Esophagus muscularis mucosa (tissue), 4 donors: ENCODE results near the gene CCDC66. TPM values are rescaled to one million over a fixed set of nuclear protein-coding genes. Genes with fewer than 3 reads are reported as not detected.
"Not testable (repeated sequence)": the region's sequence is repeated elsewhere in the genome, so short reads cannot be mapped to it uniquely, and the experiment has no call there.

Source experiments
- DNase-seq: peaks from one replicate; pipeline ENCODE4 v3.0.0-alpha.2; 2017; ENCODE audit errors: extremely low spot score
- H3K27ac ChIP-seq, 4 donors: fragments of 200-600 bp; sonication (generic); replicated peaks in 1 of 4; 1 replicate in 3 of 4; 2 replicates in 1 of 4; pipeline ENCODE4 v1.5.1; 2016 to 2019; ENCODE audit warnings: mild to moderate bottlenecking in 1 of 4
- H3K27me3 ChIP-seq, 4 donors: fragments of 200-600 bp; sonication (generic); one replicate each; pipeline versions ENCODE4 v1.5.1 to v1.6.0; 2016 to 2019
- H3K36me3 ChIP-seq, 4 donors: fragments of 200-600 bp; sonication (generic); one replicate each; pipeline ENCODE4 v1.5.1; 2016 to 2019
- H3K4me1 ChIP-seq, 4 donors: fragments of 200-600 bp; sonication (generic); one replicate each; pipeline ENCODE4 v1.5.1; 2016 to 2019
- H3K4me3 ChIP-seq, 4 donors: fragments of 200-600 bp; sonication (generic); 1 replicate in 2 of 4; 2 replicates in 2 of 4; pipeline ENCODE4 v1.5.1; 2016 to 2019; ENCODE audit warnings: mild to moderate bottlenecking in 4 of 4, moderate library complexity in 1 of 4
- H3K9me3 ChIP-seq, 4 donors: fragments of 200-600 bp; sonication (generic); 1 replicate in 3 of 4; 2 replicates in 1 of 4; pipeline ENCODE4 v1.5.1; 2016 to 2019
- EP300 ChIP-seq: sonication (generic); formaldehyde crosslinking; IDR thresholded peaks from one replicate; pipeline ENCODE4 v1.6.1; 2017; ENCODE audit warnings: antibody characterized with exemption
- POLR2A ChIP-seq: fragments of 450-650 bp; IDR thresholded peaks from one replicate; pipeline ENCODE4 v1.6.1; 2017; ENCODE audit warnings: antibody characterized with exemption, moderate library complexity, mild to moderate bottlenecking, low read depth
- POLR2AphosphoS5 ChIP-seq, 2 donors: sonication (generic); formaldehyde crosslinking; IDR thresholded peaks; one replicate each; pipeline ENCODE4 v1.6.1; 2017; ENCODE audit warnings: antibody characterized with exemption in 2 of 2
- WGBS: methylation state at CpG from one replicate; pipeline ENCODE4 v1.1.5; 2018; 5-methylcytosine and 5-hydroxymethylcytosine counted together
- intact Hi-C: fragments of 100-400 bp; cut with DNase I; formaldehyde crosslinking; loops from one replicate; pipeline ENCODE4 v1.15.1; 2023
- total RNA-seq, 4 donors: library from RNA; depleted of rRNA; stranded (reverse); fragments of >200 nt; gene quantifications; one replicate each; pipeline versions ENCODE4 v1.1.0 to v1.2.1, GENCODE V29; 2016
- TF ChIP-seq, protein P1 (sequence below), 3 experiments: fragments of 200-600 bp in 2 of 3; fragments of 450-650 bp in 1 of 3; sonication (generic) in 2 of 3; IDR thresholded peaks; one replicate each; pipeline ENCODE4 v1.5.1; 2017 to 2019; ENCODE audit warnings: antibody characterized with exemption in 3 of 3, mild to moderate bottlenecking in 2 of 3, moderate library complexity in 1 of 3

CCDC66 gene
- total RNA-seq, 4 donors from 2014 or later, result 15.3 to 37.8 (median 18.9) TPM

DNA sequence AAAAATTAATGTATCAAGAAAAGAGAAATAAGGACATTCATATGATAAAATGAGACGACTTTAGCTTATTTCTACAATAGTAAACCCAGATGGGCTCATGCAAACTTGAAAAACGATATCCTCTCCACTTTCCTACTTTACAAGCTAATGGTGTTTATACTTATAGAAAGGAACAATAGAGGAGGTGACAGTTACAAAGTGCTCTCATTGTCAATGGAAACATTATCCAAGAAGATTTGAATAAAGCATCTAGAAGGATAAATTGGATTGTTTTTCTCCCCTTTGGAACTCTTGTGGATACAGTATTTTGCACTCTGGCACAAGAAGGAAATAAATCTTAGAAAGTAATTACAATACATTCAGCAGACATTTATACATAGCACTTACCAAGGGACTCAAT lies 20.2 kb upstream of the CCDC66 start:
- H3K36me3 ChIP-seq, result no peaks in the 10 kb centered on the region
- 53% methylated on average over 2 of the region's 2 CpGs for WGBS
- no peak for TF ChIP-seq POLR2A
- TF ChIP-seq, protein P1, sequence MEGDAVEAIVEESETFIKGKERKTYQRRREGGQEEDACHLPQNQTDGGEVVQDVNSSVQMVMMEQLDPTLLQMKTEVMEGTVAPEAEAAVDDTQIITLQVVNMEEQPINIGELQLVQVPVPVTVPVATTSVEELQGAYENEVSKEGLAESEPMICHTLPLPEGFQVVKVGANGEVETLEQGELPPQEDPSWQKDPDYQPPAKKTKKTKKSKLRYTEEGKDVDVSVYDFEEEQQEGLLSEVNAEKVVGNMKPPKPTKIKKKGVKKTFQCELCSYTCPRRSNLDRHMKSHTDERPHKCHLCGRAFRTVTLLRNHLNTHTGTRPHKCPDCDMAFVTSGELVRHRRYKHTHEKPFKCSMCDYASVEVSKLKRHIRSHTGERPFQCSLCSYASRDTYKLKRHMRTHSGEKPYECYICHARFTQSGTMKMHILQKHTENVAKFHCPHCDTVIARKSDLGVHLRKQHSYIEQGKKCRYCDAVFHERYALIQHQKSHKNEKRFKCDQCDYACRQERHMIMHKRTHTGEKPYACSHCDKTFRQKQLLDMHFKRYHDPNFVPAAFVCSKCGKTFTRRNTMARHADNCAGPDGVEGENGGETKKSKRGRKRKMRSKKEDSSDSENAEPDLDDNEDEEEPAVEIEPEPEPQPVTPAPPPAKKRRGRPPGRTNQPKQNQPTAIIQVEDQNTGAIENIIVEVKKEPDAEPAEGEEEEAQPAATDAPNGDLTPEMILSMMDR (IDR thresholded peaks at IDR 0.05), result no peak
- no peak for TF ChIP-seq EP300
- no peak for TF ChIP-seq POLR2AphosphoS5 (IDR thresholded peaks at IDR 0.05)
- H3K9me3 ChIP-seq, result no peaks in the 10 kb centered on the region
- no peaks in the 10 kb centered on the region for H3K4me1 ChIP-seq
- no peak overlapping the region for H3K4me3 ChIP-seq
- no peak for DNase-seq
- no peaks in the 10 kb centered on the region for H3K27me3 ChIP-seq
- intact Hi-C loops, result no loop called here
- H3K27ac ChIP-seq, result no peak overlapping the region

DNA sequence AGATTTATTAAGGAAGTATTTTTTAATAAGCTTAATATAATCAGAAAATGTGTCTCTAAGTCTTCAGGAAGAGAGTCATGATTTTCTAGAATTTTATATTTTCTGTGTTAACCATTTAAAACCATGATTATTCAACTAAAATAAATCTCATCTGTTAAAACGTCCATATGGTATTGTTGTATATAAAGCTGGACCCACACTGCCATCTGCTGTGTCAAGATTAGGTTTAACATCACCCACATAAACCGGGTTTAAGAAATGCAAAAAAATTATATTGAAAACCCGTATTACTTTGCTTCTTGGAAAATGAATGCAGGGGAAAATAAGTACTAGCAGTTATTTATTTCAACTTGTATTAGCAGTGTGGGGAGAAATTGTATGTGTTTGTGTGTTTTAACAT lies 9.5 kb upstream of the CCDC66 start:
- H3K36me3 ChIP-seq, result no peaks in the 10 kb centered on the region
- intact Hi-C loops, result no loop called here
- H3K27ac ChIP-seq, result no peak overlapping the region
- H3K4me3 ChIP-seq, result no peak overlapping the region
- no peak for DNase-seq
- H3K27me3 ChIP-seq, result no peaks in the 10 kb centered on the region
- no peaks in the 10 kb centered on the region for H3K9me3 ChIP-seq
- 19% methylated on average over 3 of the region's 3 CpGs for WGBS
- TF ChIP-seq POLR2A (no peak), EP300 (no peak), POLR2AphosphoS5 (IDR thresholded peaks at IDR 0.05) (no peak)
- TF ChIP-seq, protein P1 (IDR thresholded peaks at IDR 0.05), result no peak
- no peaks in the 10 kb centered on the region for H3K4me1 ChIP-seq

DNA sequence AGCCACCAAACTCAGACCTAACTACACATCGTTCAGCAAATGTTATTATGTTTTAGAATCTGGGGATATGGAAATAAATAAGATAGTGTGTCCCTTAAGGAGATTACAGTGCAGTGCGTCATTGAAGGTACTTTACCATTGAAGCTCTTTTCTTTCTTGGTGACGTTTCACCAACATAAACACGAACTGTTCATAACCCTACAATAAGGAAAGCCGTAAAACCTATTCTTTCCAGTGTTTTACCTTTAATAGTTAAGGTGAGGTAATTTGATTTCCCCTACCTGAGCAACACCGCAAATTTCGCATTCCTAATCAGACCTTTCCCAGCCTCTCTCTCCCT lies 826 bp downstream of the CCDC66 start:
- Histone ChIP-seq H3K9me3 (no peaks in the 10 kb centered on the region), H3K4me1 (peaks cover 11 to 20% (median 16%) of the 10 kb centered on the region in 4 donors), H3K4me3 (peak overlapping the region; percentile 59 to 88 (median 82)), H3K27ac (peak overlapping the region; percentile 82 to 92 (median 88)), H3K27me3 (no peaks in the 10 kb centered on the region), H3K36me3 (peaks cover 11 to 33% (median 23%) of the 10 kb centered on the region in 4 donors)
- WGBS, result 18% methylated on average over 7 of the region's 7 CpGs
- intact Hi-C loops, result no loop called here
- TF ChIP-seq EP300 (no peak), POLR2A (no peak), POLR2AphosphoS5 (IDR thresholded peaks at IDR 0.05) (no peak)
- TF ChIP-seq, protein P1 (IDR thresholded peaks at IDR 0.05), result no peak
- DNase-seq, result no peak

DNA sequence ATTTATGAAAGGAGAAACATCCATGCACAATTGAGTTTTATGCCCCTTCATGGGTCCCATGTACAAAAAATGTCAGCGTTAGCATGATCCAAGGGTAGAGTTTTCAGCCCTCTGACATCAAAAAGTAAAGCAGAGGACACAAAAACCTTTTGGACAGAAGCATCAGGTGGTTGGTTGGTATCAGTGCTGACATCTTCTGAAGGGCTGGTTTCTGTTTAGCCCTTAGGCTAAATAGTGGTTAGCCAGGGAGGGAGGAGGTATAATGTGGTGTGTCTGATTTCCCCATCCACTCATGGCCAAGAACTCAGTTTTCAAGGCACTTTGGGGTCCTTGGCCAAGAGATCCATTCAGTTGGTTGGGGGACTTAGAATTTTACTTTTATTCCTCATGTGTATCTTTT lies 16.5 kb downstream of the CCDC66 start:
- H3K36me3 ChIP-seq, result peaks cover 22 to 65% (median 43%) of the 10 kb centered on the region in 4 donors
- intact Hi-C loops, result no loop called here
- no peak overlapping the region for H3K27ac ChIP-seq
- WGBS, result 100% methylated on average over 1 of the region's 1 CpG
- no peaks in the 10 kb centered on the region for H3K4me1 ChIP-seq
- TF ChIP-seq, protein P1 (IDR thresholded peaks at IDR 0.05), result no peak
- TF ChIP-seq EP300 (no peak), POLR2A (no peak), POLR2AphosphoS5 (IDR thresholded peaks at IDR 0.05) (no peak)
- no peaks in the 10 kb centered on the region for H3K9me3 ChIP-seq
- no peak overlapping the region for H3K4me3 ChIP-seq
- H3K27me3 ChIP-seq, result no peaks in the 10 kb centered on the region
- no peak for DNase-seq

DNA sequence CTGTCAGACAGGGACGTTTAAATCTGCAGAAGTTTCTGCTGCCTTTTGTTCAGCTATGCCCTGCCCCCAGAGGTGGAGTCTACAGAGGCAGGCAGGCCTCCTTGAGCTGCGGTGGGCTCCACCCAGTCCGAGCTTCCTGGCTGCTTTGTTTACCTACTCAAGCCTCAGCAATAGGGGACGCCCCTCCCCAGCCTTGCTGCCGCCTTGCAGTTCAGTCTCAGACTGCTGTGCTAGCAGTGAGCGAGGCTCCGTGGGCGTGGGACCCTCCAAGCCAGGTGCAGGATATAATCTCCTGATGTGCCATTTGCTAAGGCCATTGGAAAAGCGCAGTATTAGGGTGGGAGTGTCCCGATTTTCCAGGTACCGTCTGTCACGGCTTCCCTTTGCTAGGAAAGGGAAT lies 25.0 kb downstream of the CCDC66 start:
- H3K4me1 ChIP-seq, H3K27ac ChIP-seq, DNase-seq, intact Hi-C loops, H3K9me3 ChIP-seq, H3K4me3 ChIP-seq, H3K27me3 ChIP-seq: not testable (repeated sequence)
- peaks cover 0 to 22% (median 13%) of the 10 kb centered on the region in 4 donors for H3K36me3 ChIP-seq
- WGBS, result 100% methylated on average over 6 of the region's 12 CpGs

DNA sequence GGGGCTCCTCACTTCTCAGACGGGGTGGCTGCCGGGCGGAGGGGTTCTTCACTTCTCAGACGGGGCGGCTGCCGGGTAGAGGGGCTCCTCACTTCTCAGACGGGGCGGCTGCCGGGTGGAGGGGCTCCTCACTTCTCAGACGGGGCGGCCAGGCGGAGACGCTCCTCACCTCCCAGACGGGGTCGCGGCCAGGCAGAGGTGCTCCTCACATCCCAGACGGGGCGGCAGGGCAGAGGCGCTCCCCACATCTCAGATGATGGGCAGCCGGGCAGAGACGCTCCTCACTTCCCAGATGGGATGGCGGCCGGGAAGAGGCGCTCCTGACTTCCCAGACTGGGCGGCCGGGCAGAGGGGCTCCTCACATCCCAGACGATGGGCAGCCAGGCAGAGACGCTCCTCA lies 27.3 kb downstream of the CCDC66 start:
- peaks cover 0 to 22% (median 13%) of the 10 kb centered on the region in 4 donors for H3K36me3 ChIP-seq
- over 99% methylated on average over 18 of the region's 28 CpGs for WGBS
- H3K27ac ChIP-seq, H3K27me3 ChIP-seq, H3K4me1 ChIP-seq, DNase-seq, intact Hi-C loops, H3K4me3 ChIP-seq, H3K9me3 ChIP-seq: not testable (repeated sequence)
